Measurements from ENCODE around the gene CD63.

Gene CD63

DNA sequence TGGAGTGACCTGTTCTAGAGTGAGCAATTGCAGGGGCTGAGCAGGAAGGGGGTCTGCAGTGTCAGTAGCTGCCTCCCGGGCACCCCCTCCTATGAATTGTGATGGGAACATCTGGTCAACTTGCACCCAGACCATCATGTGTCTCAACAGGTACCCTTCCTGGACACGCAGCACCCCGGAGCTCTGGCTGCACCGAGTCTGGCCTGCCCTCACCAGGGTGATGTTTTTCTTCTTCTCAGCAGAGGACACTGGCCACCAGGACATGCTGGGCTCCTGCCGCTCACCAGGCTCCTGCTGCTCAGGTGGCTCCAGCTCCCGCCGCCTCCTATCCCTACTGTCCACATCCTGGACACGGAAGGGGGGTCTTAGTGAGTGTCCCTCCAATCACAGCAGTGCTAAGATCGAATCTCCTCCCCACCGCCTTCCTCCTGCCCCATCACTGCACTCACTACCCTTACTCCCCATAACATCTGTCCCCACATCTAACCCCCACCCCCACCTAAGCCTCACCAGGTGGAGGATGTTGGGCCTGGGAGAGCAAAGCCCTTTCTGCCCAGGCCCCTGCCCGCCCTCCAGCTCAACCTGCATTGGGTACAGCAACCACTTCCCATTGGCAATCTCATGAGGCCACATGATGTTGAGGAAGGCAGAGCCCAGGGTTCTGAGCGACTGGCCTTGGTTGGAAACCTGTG is 36.0 kb downstream of the CD63 start:
- DNase-seq (ENCODE audit: low read depth in 2 of 2, low spot score in 1 of 2) = no peak

DNA sequence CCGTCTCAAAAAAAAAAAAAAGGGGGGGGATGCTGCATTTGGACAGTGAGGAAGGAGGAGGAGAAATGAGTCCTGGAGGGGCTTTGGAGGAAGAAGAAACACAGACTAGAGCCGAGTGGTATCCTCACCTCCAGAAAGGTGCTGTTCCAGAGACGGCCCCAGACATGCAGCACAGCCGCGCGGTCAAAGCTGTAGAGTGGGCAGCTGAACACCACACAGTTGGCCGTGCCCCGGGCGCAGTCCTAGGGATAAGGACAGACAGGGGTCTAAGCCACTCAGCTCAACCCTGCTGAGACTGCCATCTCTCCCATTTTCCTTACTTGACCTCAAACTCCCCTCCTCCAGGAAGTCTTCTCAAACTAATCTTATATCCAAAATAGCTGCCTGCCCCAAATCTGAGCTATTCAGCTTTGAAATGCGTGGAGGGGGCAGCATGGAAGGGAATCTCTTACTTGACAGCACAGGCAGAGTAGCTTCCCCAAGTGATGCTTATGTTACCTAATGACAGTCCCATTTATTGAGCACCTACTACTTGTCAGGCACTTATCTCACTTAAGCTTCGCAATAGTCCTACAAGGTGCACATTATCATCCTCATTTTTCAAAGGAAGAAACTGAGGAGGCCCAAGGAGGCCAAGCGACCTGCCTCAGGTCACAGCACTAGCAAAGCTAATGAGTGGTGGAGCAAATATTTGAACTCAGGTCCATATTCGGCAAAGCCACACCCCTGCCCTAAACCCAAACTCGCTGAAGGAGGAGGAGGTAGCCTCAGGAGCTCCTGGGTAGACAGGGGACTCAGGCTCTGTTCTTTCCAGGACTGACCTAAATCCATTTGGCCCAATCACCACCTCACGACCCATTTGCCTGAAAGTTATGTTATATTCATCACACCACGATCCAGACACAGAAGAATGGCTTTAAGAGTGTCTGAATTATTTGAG is 39.8 kb downstream of the CD63 start:
- no peak for DNase-seq (ENCODE audit: low read depth in 2 of 2, low spot score in 1 of 2)

- no peak for DNase-seq (ENCODE audit: low read depth in 2 of 2, low spot score in 1 of 2)
These were observed 41.1 kb downstream of the CD63 start for GRCh38 chr12:55687746-55688145.

GRCh38 chr12:55686366-55687010 is 42.3 kb downstream of the CD63 start:
- DNase-seq (ENCODE audit: low read depth in 2 of 2, low spot score in 1 of 2) = no peak

DNA sequence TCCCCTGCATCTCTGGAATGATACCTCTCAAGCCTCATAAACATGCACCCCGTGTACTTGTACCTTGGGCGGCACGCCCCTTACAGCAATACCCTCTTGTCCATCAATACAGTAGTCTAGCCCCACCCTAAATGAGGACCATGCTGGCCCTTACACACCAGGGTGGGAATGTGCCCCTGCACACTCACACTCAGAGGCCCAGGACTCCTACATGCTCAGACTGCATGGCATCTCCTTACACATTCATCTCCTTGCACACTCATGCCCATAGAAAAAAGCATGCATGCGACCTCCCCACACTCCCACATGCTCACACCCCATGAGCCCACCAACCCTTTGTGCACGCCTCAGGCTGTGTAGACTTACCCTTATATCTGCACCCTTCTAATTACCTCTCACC is 43.1 kb downstream of the CD63 start:
- no peak for DNase-seq (ENCODE audit: low read depth in 2 of 2, low spot score in 1 of 2)

DNA sequence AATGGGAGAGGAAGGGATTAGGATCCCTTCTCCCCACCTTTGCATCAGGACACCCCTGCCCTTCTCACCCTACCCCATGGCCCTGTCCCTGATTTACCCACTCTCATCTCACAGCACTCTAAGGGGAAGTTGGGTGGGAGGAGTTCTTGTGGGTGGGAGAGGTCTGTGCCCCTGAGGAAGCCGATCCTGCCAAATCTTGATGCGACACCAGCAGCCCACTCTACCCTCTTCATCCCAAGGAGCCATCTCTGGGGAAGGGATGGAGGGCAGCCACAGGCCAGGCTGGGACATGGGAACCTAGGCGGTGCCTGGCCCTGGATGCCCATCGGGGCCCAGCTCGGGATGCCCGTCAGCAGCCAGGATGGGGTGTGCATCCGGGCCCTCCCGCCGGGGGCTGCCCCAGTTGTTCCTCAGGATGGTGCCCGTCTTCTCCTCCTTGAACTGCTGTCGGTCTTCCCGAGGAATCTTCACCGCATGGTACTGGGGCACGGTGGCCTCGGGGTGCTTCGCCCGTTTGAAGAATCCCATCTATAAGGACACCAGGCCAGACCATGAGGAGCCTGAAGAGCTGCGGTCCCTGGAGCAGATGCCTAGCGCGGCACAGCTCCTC is 43.9 kb downstream of the CD63 start:
- DNase-seq (ENCODE audit: low read depth in 2 of 2, low spot score in 1 of 2) = no peak

- no peak for DNase-seq (ENCODE audit: low read depth in 2 of 2, low spot score in 1 of 2)
These were observed 45.1 kb downstream of the CD63 start for GRCh38 chr12:55683676-55684075.

DNA sequence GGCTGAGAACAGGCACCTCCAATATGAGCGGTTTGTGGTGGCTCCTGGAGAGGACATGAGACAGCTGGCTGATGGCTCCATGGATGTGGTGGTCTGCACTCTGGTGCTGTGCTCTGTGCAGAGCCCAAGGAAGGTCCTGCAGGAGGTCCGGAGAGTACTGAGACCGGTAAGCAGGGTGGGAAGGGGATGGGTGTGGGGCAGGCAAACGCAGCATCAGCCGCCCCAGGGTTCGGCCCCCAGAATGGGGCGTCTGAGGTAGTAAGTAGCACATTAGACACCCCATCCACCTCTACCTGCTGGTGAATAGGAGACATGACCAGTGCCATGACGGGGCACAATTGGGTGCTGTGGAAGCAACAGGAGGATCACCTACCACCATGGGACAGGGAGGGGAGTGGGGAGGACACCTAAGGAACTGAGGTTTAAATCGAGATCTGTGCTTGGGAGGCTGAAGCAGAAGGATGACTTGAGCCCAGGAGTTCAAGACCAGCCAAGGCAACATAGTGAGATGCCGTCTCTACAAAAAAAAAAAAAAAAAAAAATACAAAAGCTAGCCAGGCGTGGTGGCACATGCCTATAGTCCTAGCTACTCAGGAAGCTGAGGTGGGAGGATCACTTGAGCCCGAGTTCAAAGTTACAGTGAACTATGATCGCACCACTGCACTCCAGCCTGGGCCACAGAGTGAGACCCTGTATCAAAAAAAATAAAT is 46.6 kb downstream of the CD63 start:
- DNase-seq (ENCODE audit: low read depth in 2 of 2, low spot score in 1 of 2) = no peak

GRCh38 chr12:55681142-55682077 is 47.4 kb downstream of the CD63 start:
- DNase-seq (ENCODE audit: low read depth in 2 of 2, low spot score in 1 of 2) = no peak

- DNase-seq (ENCODE audit: low read depth in 2 of 2, low spot score in 1 of 2) = no peak
These were observed 49.1 kb downstream of the CD63 start for GRCh38 chr12:55679691-55680090.

DNA sequence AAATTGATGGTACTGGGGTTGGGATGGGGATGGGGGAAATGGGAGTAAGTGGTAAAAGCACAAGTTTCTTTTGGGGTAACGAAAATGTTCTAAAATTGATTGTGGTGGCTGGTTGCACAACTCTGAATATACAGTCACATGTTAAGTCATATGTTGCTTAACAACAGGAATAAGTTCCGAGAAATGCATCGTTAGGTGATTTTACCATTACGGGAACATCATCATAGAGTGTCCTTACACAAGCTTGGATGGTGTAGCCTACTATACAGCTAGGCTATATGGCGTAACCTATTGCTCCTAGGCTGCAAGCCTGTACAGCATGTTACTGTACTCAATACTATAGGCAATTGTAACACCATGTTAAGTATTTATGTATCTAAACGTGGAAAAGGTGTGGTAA is 52.1 kb downstream of the CD63 start:
- DNase-seq (ENCODE audit: low read depth in 2 of 2, low spot score in 1 of 2) = no peak

- DNase-seq (ENCODE audit: low read depth in 2 of 2, low spot score in 1 of 2) = no peak
These were observed 53.1 kb downstream of the CD63 start for GRCh38 chr12:55675666-55676065.

Data from stimulated activated CD8-positive, alpha-beta memory T cell treated with anti-CD3 and anti-CD28 coated beads, Interleukin-4, amount 100 ng/mL, for 1 hour (primary cell).